ENCODE measurements around the gene ATP6AP1.
"Not testable (repeated sequence)": the region's sequence is repeated elsewhere in the genome, so short reads cannot be mapped to it uniquely, and the experiment has no call there.

The ATP6AP1 gene

DNA sequence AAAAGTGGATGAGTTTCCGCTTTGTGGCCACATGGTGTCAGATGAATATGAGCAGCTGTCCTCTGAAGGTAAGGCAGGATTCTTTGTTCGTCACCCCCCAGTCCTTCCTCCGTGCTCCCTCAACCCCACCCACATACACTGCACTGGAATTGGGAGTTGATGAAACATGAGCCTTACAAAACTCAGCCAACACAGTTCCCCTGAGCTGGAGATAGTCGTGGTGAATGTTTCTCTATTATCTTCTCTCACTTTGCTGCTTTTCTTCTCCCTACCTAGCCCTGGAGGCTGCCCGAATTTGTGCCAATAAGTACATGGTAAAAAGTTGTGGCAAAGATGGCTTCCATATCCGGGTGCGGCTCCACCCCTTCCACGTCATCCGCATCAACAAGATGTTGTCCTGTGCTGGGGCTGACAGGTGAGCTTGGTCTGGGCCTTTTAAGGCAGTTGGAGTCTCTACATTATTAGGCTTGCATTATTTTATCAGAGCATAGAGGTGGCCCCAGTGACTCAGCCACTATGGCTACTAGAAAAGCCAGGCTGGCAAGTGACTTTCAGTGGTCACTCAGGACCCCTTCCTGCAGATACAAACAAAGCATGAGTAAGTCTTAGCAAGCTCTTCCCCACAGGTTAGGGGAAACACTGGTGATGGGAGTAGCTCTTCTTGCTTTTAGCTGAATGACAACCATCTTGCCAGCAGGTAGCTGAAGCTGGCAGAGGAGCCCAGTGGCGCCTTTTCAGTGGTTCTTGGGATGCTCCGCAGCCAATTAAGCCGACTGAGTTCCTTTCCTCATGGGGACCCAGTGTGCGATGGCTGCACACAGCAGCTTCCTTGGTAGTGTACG is 28.7 kb upstream of the ATP6AP1 start:
- no peak for DNase-seq

DNA sequence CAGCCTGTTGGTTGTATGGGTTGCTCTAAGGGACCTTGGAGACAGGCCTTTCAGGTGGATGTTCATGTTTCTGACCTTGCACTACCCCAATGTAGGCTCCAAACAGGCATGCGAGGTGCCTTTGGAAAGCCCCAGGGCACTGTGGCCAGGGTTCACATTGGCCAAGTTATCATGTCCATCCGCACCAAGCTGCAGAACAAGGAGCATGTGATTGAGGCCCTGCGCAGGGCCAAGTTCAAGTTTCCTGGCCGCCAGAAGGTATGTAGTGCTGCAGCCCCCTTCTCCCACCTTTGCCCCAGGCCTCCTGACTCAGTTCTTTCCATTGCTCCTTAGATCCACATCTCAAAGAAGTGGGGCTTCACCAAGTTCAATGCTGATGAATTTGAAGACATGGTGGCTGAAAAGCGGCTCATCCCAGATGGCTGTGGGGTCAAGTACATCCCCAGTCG is 28.1 kb upstream of the ATP6AP1 start:
- DNase-seq = not testable (repeated sequence)

DNA sequence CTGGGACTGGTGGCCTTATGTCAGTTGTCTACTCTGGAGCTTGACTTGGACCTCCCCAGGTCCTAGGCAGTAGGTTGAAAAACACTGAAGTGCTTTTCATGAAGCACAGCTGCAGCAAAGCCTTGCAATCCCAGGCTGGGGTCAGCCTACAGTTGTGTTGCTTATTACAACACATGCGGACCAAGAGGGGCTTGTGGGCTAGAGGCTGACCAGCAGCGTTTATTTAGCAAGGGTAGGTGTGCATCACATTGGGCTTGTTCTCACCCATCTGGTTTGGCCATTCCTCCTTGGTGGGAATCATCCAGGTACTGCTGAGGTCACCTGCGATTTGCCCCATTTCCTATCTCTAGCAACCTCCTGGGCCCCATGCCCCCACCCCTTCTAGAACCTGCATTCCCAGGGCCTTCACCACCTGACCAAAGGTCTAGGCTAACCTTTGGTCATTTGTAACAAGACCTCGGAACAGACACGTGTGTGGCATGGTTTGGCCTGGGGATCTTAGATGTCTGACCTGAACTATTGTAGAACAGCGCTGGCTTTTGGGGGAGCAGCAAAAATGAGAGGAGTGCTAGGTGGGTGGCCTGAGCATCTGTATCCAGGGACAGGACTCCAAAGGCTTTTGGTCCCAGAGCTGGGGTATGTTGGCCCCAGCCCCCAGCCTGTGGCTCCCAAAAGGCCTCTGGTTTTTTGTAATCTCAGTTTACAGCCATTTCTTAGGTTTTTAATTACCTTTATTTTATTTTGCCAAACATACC is 27.3 kb upstream of the ATP6AP1 start:
- DNase-seq = no peak

DNA sequence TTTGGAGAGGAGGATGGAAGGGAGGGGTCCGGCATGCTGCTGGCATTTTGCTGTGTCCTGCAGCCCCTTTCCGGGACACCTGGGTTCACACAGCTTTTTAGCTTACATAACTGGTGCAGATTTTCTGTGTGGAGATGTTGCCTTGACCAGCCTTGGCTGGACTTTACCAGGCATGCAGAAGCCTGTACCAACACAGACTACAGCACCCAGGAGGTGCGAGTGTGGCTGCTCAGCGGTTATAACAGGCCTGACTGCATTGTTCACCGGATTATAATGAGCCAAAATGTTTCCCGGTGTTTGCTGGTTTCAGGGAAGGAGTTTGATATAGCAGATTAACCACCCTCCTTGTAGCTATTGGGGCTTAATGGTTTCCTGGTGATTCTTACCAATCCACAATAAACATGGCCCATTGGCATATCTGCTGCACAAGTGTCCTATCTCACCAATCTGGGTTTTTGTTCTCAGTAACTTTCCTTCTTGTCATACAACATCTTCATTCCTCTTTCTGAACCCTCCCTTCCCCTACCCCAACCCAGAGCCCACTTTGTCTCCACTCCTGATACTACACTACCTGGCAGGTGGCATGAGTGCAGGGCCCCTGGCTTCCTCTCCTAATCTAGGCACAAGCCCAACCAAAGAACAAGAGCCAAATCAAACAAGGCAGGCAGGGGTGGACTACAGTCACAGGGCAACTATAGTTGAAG is 26.4 kb upstream of the ATP6AP1 start:
- no peak for DNase-seq

DNA sequence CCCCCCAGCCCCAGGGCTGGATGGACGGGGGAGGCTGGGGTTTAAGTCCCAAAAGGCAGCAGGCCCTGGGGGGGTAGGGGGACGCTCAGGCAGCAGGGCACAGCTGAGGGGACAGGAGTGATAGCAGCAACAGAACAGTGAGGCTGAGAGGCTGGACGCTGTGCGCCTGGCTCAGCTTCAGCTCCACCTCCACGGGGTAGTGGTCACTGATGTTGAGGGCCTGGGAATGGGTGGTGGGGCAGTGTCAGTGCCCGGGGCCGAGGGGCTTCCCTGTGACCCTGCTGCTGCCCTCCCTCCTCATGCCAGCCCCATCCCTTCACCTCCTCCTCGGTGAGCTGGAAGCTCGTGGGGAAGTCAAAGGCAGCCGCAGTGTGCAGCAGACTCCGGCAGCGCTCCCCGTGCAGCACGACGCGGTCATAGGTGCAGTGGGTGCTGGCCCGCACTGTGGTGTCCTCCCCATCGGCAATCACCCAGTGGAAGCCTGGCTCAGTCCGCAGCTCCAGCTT is 25.8 kb upstream of the ATP6AP1 start:
- no peak for DNase-seq

DNA sequence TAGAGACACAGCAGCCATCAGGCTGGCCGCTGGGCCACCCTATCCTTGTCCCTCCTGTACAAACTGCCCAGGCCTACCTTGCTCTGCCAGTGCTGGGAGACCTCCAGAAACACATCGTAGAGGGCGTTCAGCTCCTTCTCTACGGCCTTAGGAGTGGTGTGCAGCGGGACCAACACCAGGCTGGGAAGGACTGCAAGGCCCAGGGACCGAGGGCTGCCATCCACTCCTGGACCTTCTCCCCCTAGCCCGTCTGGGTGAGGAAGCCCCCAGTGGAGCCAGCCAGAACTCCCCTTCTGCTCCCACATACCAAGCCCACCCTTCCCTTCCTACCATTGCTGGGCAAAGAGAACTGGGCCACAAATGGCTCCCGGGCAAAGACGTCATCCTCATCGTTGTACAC is 25.3 kb upstream of the ATP6AP1 start:
- DNase-seq = no peak

DNA sequence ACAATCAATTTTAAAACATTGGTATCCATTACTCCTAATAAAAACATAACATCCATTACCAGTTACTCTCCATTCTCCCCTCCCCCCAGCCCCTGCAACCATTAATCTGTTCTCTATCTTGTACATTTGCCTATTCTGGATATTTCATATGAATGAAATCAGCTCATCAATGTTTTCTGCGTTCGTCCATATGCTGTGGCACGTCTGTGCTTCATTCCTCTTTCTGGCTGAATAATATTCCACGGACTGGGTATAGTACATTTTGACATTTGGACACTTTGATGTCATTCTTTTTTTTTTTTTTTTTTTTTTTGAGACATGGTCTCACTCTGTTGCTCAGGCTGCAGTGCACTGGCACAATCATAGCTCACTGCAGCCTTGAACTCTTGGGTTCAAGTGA is 24.6 kb upstream of the ATP6AP1 start:
- no peak for DNase-seq

DNA sequence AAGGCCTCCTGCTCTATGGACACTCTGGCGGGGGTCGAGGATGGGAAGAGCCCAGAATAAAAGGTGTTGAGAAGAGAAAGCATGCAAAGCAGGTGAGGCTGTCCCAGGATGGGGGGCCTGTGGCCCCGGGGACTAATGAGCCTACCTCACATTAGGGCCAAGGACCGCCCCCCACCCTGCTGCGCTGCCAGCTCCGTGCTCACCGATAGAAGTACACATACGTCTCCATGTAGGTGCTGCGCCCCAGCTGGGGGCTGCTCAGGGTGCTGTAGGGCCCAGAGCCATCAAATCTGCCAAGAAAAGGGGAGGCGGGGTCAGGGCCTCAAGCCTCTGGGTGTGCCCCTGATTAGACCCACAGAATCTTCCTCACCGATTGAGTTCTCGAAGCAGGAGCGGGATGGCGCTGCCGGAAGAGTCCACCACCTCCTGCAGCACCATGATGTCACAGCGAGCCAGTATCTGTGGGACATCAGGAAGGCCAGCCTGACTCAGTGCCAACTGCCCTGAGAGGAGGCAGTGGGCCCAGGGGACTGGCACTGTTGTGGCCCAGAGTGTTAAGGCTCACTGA is 23.8 kb upstream of the ATP6AP1 start:
- no peak for DNase-seq

DNA sequence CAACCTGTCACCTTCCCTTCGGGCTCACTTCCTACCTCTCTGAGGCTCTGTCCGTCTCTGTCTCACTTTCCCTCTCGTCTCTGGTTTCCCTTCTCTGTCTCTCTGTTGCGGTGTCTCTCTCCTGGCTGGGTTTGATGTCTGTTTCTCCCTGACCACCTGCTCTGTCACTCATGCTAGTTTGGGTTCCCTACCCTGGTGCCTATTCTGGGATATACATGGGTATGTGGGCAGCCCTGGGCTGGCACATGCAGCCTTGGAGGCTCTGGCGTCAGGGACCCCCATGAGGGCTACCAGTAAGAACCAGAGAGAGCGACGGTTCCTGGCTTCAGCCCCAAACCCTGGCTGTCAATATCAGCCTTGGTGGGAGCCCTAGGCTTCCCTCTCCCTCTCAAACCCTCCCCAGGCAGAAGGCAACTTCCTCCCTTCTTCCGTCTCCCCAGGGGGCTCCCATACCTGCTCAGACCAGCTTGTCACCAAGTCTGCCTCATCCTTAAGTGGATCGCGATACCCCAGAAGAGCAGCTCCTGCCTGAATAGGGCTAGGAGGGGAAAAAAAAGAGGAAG is 19.7 kb upstream of the ATP6AP1 start:
- DNase-seq = no peak

DNA sequence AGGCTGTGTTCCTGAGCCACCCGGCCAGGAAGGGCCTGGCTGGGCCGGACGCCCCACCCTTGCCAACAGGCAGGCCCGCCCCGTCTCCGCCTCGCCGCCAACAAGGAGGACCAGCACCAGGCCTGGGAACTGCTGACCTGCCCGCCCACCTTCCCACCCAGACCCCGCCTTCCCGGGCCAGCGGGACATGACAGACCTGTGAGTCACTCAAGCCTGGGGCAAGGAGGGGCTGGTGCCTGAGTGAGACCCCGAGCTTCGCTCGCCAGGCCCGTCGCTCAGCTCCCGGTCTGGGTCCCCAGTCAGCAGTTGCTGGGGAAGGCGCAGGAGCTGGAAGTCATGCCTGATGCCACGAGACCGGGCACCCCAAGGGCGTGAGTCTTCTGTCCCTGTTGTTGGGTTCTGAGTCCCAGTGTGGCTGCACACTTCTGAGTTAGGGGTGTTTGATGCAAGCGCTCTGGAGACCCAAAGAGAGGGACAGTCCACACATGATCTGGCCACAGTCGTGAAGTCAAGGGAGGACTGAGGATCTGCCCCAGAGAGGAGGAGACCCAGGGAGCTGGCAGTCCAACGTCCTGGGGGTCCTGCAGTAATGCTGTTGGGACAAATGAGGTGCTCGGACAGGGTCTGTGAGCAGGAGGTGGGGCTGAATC is 19.1 kb upstream of the ATP6AP1 start, which contains the start of gene DNASE1L1:
Gene DNASE1L1, minus strand, starts transcription at position 33 of the 650 bp plus-strand sequence. CDS start 3,686 bp downstream, outside the sequence.
- DNase-seq = no peak

DNA sequence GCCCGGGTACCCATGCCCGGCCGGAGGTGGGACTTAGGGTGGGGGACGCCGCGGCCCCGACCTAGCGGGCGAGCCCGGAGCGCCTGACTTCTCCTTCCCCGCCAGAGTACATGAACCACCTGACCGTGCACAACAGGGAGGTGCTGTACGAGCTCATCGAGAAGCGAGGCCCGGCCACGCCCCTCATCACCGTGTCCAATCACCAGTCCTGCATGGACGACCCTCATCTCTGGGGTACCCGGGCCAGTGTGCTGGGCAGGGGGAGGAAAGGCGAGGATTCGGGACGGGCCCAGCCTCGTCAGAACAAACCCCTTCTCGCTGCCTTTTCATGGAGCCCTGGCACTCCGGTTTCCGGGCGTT is 16.5 kb upstream of the ATP6AP1 start:
- DNase-seq = peak; percentile 37

DNA sequence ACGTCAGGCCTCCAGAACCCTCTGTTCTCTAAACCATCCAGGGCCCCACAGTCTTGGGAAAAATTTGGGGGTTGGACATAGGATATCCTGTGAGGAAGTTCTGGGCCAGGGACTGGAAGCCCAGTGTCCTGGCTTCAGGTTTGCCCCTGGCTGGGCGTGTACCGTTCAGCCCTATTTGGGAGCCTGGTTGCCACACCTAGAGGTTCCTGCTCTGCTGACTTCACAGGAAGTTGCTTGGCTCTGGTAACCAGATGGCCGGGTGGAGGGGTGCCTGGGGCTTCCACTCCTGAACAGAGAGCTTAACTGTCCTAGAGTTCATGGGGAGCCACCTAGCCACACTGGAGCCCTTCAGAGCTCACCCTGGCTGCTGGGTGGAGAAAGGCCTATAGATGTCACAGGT is 16.0 kb upstream of the ATP6AP1 start:
- DNase-seq = no peak

DNA sequence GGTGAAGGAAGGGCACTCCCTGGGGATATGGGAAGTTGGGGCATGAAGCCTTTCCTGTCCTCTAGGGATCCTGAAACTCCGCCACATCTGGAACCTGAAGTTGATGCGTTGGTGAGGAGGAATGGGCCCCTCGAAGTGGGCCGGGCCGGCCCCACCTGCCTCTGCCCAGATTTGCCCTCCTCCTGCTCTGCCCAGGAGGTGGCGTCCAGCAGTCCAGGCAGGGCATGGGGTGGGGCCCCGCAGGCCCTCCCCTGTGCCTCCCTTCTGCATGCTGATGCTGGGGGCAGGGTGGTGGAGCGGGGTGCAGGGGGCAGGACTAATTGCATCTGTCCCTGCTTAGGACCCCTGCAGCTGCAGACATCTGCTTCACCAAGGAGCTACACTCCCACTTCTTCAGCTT is 15.3 kb upstream of the ATP6AP1 start:
- no peak for DNase-seq

DNA sequence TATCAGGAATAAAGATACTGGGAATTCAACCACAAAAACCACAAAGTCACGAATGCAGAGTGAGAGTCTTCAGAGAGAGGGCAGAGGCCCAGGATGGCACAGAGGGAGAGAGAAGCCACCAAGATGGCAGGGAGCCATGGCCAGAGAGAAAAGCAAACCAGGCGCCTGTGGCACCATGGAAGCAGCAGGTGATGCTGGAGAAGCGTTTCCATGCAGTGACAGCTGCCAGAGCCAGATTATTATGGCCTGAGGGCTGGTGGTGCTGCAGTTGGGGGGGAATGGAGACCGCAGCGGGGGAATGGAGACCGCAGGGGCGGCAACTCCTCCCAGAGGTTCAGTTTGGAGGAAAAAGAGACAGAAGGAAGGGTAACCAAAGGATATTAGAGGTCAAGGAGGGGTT is 11.3 kb upstream of the ATP6AP1 start:
- DNase-seq = peak; percentile 39

DNA sequence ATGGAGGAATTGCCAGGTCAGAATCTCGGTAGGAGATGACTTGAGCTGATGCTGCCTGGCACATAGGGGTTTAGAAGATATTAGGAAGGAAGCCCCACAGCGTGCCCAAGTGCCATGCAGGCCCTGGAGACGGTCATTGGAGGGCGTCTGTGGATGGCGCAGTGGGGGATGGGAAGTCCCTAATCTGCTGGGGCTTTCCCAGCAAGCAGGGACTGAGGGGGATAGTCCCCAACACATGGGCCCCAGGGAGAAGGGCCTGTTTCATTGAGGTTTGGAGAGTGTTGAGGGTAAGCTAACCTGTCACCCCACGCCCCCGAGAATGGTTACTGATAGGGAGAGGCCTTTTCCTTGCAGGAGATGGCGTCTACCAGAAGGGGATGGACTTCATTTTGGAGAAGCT is 9.3 kb upstream of the ATP6AP1 start:
- DNase-seq = no peak

DNA sequence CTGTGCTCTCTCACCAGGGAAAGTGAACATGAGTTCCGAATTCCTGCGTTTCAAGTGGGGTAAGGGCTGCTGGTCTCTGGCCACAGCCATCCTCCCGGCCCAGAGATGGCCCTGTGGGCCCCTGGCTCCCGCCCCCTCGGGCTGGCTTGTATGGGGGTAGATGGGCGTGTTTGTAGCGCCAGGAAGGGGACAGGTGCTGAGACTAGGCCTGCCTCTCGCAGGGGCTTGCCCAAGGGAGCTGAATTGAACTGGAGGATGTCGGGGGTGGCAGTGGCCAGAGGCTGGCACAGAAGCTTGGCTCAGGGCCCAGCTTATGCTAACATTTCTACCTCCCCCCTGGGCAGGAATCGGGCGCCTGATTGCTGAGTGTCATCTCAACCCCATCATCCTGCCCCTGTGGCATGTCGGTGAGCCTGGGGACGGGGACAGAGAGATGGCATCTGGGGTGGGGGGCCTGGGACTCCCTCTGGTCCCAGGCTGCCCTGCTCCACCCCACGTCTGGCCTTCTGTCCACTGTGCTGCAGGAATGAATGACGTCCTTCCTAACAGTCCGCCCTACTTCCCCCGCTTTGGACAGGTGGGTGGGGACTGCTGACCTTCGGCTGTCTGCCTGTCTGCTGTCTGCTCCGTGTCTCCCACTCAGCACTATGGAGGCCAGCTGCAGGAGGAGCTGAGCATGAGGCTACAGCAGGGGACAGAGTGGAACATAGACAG is 8.6 kb upstream of the ATP6AP1 start:
- peak; percentile 50 for DNase-seq

DNA sequence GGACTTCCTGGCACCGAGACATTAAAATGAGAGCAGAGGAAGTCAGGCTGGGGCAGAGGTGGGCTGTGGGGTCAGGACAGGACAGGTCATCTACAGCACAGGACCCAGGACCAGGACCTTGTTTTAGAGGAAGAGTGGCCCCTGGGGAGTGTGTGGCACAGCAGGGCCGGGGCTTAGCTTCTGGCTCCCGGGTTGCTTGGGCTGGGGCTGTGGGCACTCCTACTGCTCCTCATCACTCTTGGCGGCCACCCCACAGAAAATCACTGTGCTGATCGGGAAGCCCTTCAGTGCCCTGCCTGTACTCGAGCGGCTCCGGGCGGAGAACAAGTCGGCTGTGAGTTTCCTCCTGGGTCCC is 8.1 kb upstream of the ATP6AP1 start:
- no peak for DNase-seq

DNA sequence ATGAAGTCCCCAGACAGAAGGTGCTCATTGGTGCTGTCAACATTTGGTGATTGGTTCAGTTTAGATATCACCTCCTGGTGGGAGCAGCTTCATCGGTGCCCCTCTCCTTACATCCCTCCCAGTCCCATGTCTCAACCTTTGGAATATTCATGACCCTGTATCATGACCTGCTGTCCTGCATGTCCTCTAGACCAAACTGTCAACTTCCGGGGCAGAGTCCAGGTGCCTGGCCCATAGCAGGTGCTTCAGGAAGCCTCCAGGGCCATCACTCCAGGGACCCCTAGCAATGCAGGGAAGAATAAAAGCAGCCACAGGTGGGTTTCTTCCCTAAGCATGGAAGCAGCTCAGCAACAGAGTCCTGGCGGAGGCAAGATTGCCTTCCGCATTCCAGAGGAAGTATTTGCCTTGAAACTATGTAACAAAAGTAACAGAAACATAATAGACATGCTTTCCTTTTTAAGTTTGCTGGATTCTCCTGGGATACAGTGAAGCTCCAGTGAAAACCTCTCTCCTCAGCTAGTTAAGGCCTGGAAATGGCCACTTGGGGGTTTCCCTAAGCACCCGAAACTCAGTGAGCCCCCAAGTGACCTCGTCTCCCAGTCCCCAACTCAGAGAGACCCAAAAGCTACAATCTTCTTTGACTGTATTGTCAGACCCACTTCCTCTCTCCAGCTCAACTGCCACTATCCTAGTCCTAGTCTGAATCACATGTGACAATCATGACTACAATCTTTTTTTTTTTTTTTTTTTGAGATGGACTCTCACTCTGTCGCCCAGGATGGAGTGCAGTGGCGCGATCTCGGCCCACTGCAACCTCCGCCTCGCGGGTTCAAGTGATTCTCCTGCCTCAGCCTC is 1.3 kb upstream of the ATP6AP1 start:
- no peak for DNase-seq

DNA sequence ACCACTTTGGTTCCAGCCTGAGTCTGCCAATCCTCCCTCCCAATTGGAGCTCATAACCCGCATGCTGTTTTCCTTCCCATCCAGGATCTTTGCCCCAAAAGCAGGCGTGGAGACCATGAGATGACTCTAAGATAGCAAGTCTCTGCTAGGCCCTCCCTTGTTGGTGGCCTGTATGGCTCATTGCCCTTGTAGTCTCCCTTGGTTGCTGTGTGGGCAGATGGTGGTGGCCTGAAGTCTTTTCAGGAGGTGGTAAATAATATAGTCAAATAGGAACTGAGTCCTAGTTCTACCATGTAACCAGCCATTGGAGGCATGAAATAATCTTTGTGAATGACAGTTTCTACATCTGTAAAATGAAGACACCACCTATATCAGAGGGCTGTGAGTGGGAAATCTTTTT is 1.2 kb downstream of the ATP6AP1 start:
- no peak for DNase-seq

DNA sequence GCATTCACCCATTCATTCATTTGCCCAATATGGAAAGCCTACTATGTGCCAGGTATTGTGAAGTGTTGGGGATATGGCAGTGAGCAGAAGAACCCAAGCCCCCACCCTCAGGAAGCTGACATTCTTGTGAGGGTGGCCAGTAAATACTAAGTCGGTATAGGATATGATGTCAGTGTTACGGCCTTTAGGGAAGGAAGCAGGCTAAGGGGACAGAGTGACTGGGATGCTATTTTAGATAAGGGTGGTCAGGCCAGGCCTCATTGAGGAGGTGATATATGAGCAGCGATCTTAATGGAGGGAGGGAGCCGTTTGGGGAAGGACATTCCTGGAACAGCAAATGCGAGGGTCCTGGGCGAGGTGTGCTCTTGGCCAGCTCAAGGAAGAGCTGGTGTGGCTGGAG is 2.0 kb downstream of the ATP6AP1 start:
- DNase-seq = no peak

DNA sequence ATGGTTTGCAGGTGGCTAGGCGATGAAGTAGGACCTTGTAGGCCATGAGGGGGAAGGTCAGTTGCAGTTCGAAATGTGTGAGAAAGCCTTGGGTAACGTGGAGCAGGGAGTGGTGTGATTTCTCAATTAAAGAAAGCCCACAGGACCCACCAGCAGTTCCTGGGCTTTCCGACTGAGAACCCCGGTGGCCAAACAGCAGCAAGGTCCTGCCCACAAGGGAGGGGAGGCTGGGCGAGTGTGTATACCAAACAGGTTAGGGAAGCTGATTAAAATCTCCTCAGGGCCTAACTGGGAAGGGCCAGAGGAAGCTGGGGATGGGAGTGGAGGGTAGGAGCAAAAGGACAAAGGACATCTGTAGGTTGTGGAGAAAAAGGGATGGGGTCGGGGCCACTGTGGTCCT is 2.4 kb downstream of the ATP6AP1 start:
- DNase-seq = no peak
